SJSA1 (cell line): ENCODE results near the gene ANKRD12. TPM values are rescaled to one million over a fixed set of nuclear protein-coding genes. Genes with fewer than 3 reads are reported as not detected.
"Not testable (repeated sequence)": the region's sequence is repeated elsewhere in the genome, so short reads cannot be mapped to it uniquely, and the experiment has no call there.

ENCODE experiments used
- DNase-seq, 2 experiments: peaks; one replicate each; pipeline ENCODE4 v3.0.0-alpha.2; 2015 to 2020; ENCODE audit warnings: low spot score in 2 of 2, low read depth in 1 of 2
- H3K27ac ChIP-seq: fragments of 250-450 bp; sonication (Bioruptor Pico); 2 replicates; pipeline ENCODE4 v1.5.1; 2020; ENCODE audit warnings: mild to moderate bottlenecking, moderate library complexity
- H3K27me3 ChIP-seq: fragments of 250-450 bp; sonication (Bioruptor Pico); replicated peaks from 2 replicates; pipeline ENCODE4 v1.5.1; 2020; ENCODE audit warnings: mild to moderate bottlenecking, moderate library complexity
- H3K36me3 ChIP-seq: fragments of 250-450 bp; sonication (Bioruptor Pico); 2 replicates; pipeline ENCODE4 v1.5.1; 2020; ENCODE audit warnings: mild to moderate bottlenecking
- H3K4me1 ChIP-seq: fragments of 250-450 bp; sonication (Bioruptor Pico); replicated peaks from 2 replicates; pipeline ENCODE4 v1.6.1; 2021; ENCODE audit warnings: mild to moderate bottlenecking
- H3K4me3 ChIP-seq: fragments of 250-450 bp; sonication (Bioruptor Pico); 2 replicates; pipeline ENCODE4 v1.5.1; 2020; ENCODE audit warnings: mild to moderate bottlenecking
- H3K9me3 ChIP-seq: fragments of 250-450 bp; sonication (Bioruptor Pico); replicated peaks from 2 replicates; pipeline ENCODE4 v1.5.1; 2020; ENCODE audit warnings: mild to moderate bottlenecking
- total RNA-seq: library from RNA; depleted of rRNA; stranded (reverse); fragments of >200 nt; shearing (Covaris generic); gene quantifications from 2 replicates; pipeline ENCODE4 v1.2.3, GENCODE V29; 2014

Gene ANKRD12
- total RNA-seq, 1 experiment from 2014 or later = 38.8 TPM

GRCh38 chr18:9140381-9140780 is 3.8 kb downstream of the ANKRD12 start:
- no peak overlapping the region for H3K4me3 ChIP-seq
- peaks cover 18% of the 10 kb centered on the region for H3K36me3 ChIP-seq
- H3K27ac ChIP-seq = 0 out of 2 replicates have a peak overlapping the region, but pooled peaks have one; percentile 0
- H3K4me1 ChIP-seq = peaks cover 49% of the 10 kb centered on the region
- H3K27me3 ChIP-seq = no peaks in the 10 kb centered on the region
- no peaks in the 10 kb centered on the region for H3K9me3 ChIP-seq
- no peak for DNase-seq

- H3K27ac ChIP-seq = no peak overlapping the region
- no peak overlapping the region for H3K4me3 ChIP-seq
Measured at GRCh38 chr18:9140984-9141383, 4.4 kb downstream of the ANKRD12 start.

GRCh38 chr18:9146224-9146623 is 9.6 kb downstream of the ANKRD12 start:
- no peaks in the 10 kb centered on the region for H3K27me3 ChIP-seq
- H3K9me3 ChIP-seq = no peaks in the 10 kb centered on the region
- H3K4me1 ChIP-seq = peaks cover 23% of the 10 kb centered on the region
- no peaks in the 10 kb centered on the region for H3K36me3 ChIP-seq
- H3K27ac ChIP-seq = no peak overlapping the region
- DNase-seq = no peak
- no peak overlapping the region for H3K4me3 ChIP-seq

More at GRCh38 chr18:9140984-9141383, 4.4 kb downstream of the ANKRD12 start:
- no peaks in the 10 kb centered on the region for H3K9me3 ChIP-seq
- no peak for DNase-seq
- peaks cover 12% of the 10 kb centered on the region for H3K36me3 ChIP-seq
- H3K27me3 ChIP-seq = no peaks in the 10 kb centered on the region
- H3K4me1 ChIP-seq = peaks cover 43% of the 10 kb centered on the region

- H3K36me3 ChIP-seq = no peaks in the 10 kb centered on the region
- peak in 1 of 2 experiments; percentile 53 for DNase-seq
- no peak overlapping the region for H3K27ac ChIP-seq
- no peaks in the 10 kb centered on the region for H3K27me3 ChIP-seq
- no peaks in the 10 kb centered on the region for H3K9me3 ChIP-seq
- H3K4me1 ChIP-seq = peaks cover 13% of the 10 kb centered on the region
- H3K4me3 ChIP-seq = no peak overlapping the region
Measured at GRCh38 chr18:9147440-9148202, 11.0 kb downstream of the ANKRD12 start.

GRCh38 chr18:9148203-9148552 is 11.6 kb downstream of the ANKRD12 start:
- DNase-seq = no peak
- no peaks in the 10 kb centered on the region for H3K9me3 ChIP-seq
- no peak overlapping the region for H3K27ac ChIP-seq
- H3K36me3 ChIP-seq = no peaks in the 10 kb centered on the region
- peaks cover 12% of the 10 kb centered on the region for H3K4me1 ChIP-seq
- no peaks in the 10 kb centered on the region for H3K27me3 ChIP-seq
- H3K4me3 ChIP-seq = no peak overlapping the region

- Histone ChIP-seq H3K36me3 (peaks cover 3% of the 10 kb centered on the region; the same call in 1 of the 2 replicates), H3K9me3 (no peaks in the 10 kb centered on the region), H3K27ac (no peak overlapping the region), H3K4me3 (no peak overlapping the region), H3K27me3 (no peaks in the 10 kb centered on the region), H3K4me1 (peaks cover 5% of the 10 kb centered on the region; the same call in 1 of the 2 replicates)
- no peak for DNase-seq
Measured at GRCh38 chr18:9150121-9150520, 13.5 kb downstream of the ANKRD12 start.

GRCh38 chr18:9153256-9153655 is 16.7 kb downstream of the ANKRD12 start:
- no peaks in the 10 kb centered on the region for H3K4me1 ChIP-seq

GRCh38 chr18:9156604-9157249 is 20.1 kb downstream of the ANKRD12 start:
- Histone ChIP-seq H3K9me3 (no peaks in the 10 kb centered on the region), H3K27me3 (no peaks in the 10 kb centered on the region), H3K4me3 (no peak overlapping the region), H3K36me3 (peaks cover 3% of the 10 kb centered on the region; the same call in 1 of the 2 replicates), H3K27ac (no peak overlapping the region), H3K4me1 (no peaks in the 10 kb centered on the region)
- DNase-seq = no peak

More at GRCh38 chr18:9153256-9153655, 16.7 kb downstream of the ANKRD12 start:
- DNase-seq = no peak
- Histone ChIP-seq H3K36me3 (peaks cover 3% of the 10 kb centered on the region; the same call in 1 of the 2 replicates), H3K27me3 (no peaks in the 10 kb centered on the region), H3K4me3 (no peak overlapping the region), H3K9me3 (no peaks in the 10 kb centered on the region), H3K27ac (no peak overlapping the region)

GRCh38 chr18:9157806-9158205 is 21.2 kb downstream of the ANKRD12 start:
- no peaks in the 10 kb centered on the region for H3K9me3 ChIP-seq
- no peak overlapping the region for H3K27ac ChIP-seq
- H3K36me3 ChIP-seq = peaks cover 3% of the 10 kb centered on the region; the same call in 1 of the 2 replicates
- H3K4me1 ChIP-seq = no peaks in the 10 kb centered on the region
- no peak overlapping the region for H3K4me3 ChIP-seq
- H3K27me3 ChIP-seq = no peaks in the 10 kb centered on the region
- DNase-seq = no peak

GRCh38 chr18:9160014-9160413 is 23.4 kb downstream of the ANKRD12 start:
- no peak overlapping the region for H3K4me3 ChIP-seq
- no peak for DNase-seq
- H3K27me3 ChIP-seq = no peaks in the 10 kb centered on the region
- no peaks in the 10 kb centered on the region for H3K4me1 ChIP-seq
- H3K27ac ChIP-seq = no peak overlapping the region
- H3K9me3 ChIP-seq = peaks cover 16% of the 10 kb centered on the region
- peaks cover 7% of the 10 kb centered on the region; the same call in 1 of the 2 replicates for H3K36me3 ChIP-seq

- H3K27me3 ChIP-seq, H3K4me1 ChIP-seq, H3K4me3 ChIP-seq, H3K27ac ChIP-seq, DNase-seq: not testable (repeated sequence)
- Histone ChIP-seq H3K36me3 (peaks cover 11% of the 10 kb centered on the region; the same call in 1 of the 2 replicates), H3K9me3 (peaks cover 16% of the 10 kb centered on the region)
Measured at GRCh38 chr18:9162663-9163062, 26.1 kb downstream of the ANKRD12 start.

- H3K4me1 ChIP-seq, DNase-seq, H3K27me3 ChIP-seq, H3K4me3 ChIP-seq, H3K27ac ChIP-seq: not testable (repeated sequence)
- Histone ChIP-seq H3K9me3 (peaks cover 16% of the 10 kb centered on the region), H3K36me3 (peaks cover 11% of the 10 kb centered on the region; the same call in 1 of the 2 replicates)
Measured at GRCh38 chr18:9164149-9164548, 27.6 kb downstream of the ANKRD12 start.

GRCh38 chr18:9165883-9166282 is 29.3 kb downstream of the ANKRD12 start:
- H3K27ac ChIP-seq, H3K4me1 ChIP-seq, H3K4me3 ChIP-seq: not testable (repeated sequence)

GRCh38 chr18:9169515-9169914 is 32.9 kb downstream of the ANKRD12 start:
- H3K4me3 ChIP-seq, H3K36me3 ChIP-seq, H3K9me3 ChIP-seq, DNase-seq, H3K27ac ChIP-seq, H3K27me3 ChIP-seq, H3K4me1 ChIP-seq: not testable (repeated sequence)

More at GRCh38 chr18:9165883-9166282, 29.3 kb downstream of the ANKRD12 start:
- not testable (repeated sequence) for DNase-seq, H3K27me3 ChIP-seq
- peaks cover 16% of the 10 kb centered on the region for H3K9me3 ChIP-seq
- H3K36me3 ChIP-seq = peaks cover 11% of the 10 kb centered on the region; the same call in 1 of the 2 replicates
